Measurements from ENCODE around the gene PCNX1.

DNA sequence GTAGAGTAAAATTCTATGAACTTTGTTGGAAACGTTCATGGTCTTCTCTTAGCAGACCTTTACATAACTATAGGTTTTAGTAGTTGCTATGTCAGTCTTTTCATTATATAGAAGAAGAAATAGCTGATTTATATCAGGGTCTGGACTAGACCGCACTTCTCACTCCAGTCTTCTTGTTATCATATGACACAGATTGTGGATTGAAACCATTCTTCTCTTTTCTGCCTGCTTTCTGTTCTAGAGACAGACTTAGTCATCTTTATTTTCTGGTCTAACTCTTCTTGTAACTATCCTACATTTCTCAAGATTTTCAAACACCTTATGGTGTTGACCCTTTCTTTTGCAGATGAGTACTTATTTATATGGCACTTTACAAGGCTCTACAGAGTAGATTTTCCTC is 55.7 kb downstream of the PCNX1 start:
- no peak for TF ChIP-seq POLR2A (IDR thresholded peaks at IDR 0.05)
- TF ChIP-seq, protein P1, sequence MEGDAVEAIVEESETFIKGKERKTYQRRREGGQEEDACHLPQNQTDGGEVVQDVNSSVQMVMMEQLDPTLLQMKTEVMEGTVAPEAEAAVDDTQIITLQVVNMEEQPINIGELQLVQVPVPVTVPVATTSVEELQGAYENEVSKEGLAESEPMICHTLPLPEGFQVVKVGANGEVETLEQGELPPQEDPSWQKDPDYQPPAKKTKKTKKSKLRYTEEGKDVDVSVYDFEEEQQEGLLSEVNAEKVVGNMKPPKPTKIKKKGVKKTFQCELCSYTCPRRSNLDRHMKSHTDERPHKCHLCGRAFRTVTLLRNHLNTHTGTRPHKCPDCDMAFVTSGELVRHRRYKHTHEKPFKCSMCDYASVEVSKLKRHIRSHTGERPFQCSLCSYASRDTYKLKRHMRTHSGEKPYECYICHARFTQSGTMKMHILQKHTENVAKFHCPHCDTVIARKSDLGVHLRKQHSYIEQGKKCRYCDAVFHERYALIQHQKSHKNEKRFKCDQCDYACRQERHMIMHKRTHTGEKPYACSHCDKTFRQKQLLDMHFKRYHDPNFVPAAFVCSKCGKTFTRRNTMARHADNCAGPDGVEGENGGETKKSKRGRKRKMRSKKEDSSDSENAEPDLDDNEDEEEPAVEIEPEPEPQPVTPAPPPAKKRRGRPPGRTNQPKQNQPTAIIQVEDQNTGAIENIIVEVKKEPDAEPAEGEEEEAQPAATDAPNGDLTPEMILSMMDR (IDR thresholded peaks at IDR 0.05) = no peak
- no peak for TF ChIP-seq EP300 (IDR thresholded peaks at IDR 0.05)
- no peak for TF ChIP-seq POLR2AphosphoS5 (IDR thresholded peaks at IDR 0.05)
